ENCODE results near the gene RBM4.

DNA sequence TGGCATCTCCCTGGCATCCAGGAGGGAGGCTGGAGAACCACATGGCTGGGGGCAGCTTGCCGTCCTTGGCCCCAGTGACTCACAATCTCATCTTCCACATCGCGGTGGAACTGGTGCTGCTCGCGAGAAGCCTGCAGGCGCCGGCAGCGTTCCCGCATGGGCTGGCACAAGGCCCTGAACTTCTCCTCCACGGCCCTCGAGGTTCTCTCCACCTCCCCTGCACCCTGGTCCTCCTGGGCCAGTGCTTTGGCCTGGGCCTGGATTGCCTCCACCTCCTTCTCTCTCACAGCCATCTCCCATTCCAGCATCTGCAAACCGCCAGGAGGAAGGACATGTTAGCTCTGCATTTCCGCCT is 55.5 kb downstream of the RBM4 start:
- TF ChIP-seq EZH2phosphoT487 (IDR thresholded peaks at IDR 0.05) = no peak
- TF ChIP-seq, protein P1, sequence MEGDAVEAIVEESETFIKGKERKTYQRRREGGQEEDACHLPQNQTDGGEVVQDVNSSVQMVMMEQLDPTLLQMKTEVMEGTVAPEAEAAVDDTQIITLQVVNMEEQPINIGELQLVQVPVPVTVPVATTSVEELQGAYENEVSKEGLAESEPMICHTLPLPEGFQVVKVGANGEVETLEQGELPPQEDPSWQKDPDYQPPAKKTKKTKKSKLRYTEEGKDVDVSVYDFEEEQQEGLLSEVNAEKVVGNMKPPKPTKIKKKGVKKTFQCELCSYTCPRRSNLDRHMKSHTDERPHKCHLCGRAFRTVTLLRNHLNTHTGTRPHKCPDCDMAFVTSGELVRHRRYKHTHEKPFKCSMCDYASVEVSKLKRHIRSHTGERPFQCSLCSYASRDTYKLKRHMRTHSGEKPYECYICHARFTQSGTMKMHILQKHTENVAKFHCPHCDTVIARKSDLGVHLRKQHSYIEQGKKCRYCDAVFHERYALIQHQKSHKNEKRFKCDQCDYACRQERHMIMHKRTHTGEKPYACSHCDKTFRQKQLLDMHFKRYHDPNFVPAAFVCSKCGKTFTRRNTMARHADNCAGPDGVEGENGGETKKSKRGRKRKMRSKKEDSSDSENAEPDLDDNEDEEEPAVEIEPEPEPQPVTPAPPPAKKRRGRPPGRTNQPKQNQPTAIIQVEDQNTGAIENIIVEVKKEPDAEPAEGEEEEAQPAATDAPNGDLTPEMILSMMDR (IDR thresholded peaks at IDR 0.05) = no peak
- TF ChIP-seq EZH2 (IDR thresholded peaks at IDR 0.05) = no peak

All from neural progenitor cell (in vitro differentiated cells).